Gastrocnemius medialis (tissue), 4 donors: ENCODE results near the gene TPD52L1.

ENCODE experiments used
- CTCF ChIP-seq, 5 experiments: fragments of 450-650 bp in 3 of 5; fragments of 200-600 bp in 2 of 5; sonication (generic) in 2 of 5; IDR thresholded peaks in 4 of 5; conservative IDR thresholded peaks in 1 of 5; 1 replicate in 4 of 5; 2 replicates in 1 of 5; pipeline ENCODE4 v1.5.1; 2016 to 2019; ENCODE audit warnings: antibody characterized with exemption in 5 of 5, mild to moderate bottlenecking in 3 of 5, moderate library complexity in 3 of 5
- POLR2A ChIP-seq, 2 donors: fragments of 450-650 bp; IDR thresholded peaks; one replicate each; pipeline ENCODE4 v1.6.1; 2017; ENCODE audit warnings: antibody characterized with exemption in 2 of 2, mild to moderate bottlenecking in 2 of 2, moderate library complexity in 2 of 2

- no peak for TF ChIP-seq CTCF (IDR thresholded peaks at IDR 0.05 in 4 of 5, conservative IDR thresholded peaks at IDR 0.05 in 1 of 5)
- TF ChIP-seq POLR2A (IDR thresholded peaks at IDR 0.05): no peak
Measured at GRCh38 chr6:125116170-125116569, 37.4 kb upstream of the TPD52L1 start.
